Right lobe of liver (tissue), 4 donors: ENCODE results near the gene SHC4.

Experiments
- CTCF ChIP-seq, 4 donors: fragments of 200-600 bp in 3 of 4; fragments of 450-650 bp in 1 of 4; IDR thresholded peaks; one replicate each; pipeline versions ENCODE4 v1.5.1 to v1.8.0; 2016 to 2022; ENCODE audit warnings: antibody characterized with exemption in 4 of 4, mild to moderate bottlenecking in 2 of 4
- POLR2A ChIP-seq: fragments of 450-650 bp; IDR thresholded peaks from one replicate; pipeline ENCODE4 v1.6.1; 2017; ENCODE audit warnings: antibody characterized with exemption, mild to moderate bottlenecking
- donor health status: DM: no; HTN: no; CAD: no.
- donor health status: DM: no; HTN: no; CAD: no.
- donor health status: DM: no; HTN: yes; CAD: no.

- no peak for TF ChIP-seq CTCF (IDR thresholded peaks at IDR 0.05)
- no peak for TF ChIP-seq POLR2A
Observed at GRCh38 chr15:48896869-48897814, 66.6 kb downstream of the SHC4 start.
